RPMI8226 (cell line): ENCODE results near the gene ALX4.

Experiments
- DNase-seq: peaks from one replicate; pipeline ENCODE4 v3.0.0-alpha.2; 2015

ALX4 gene

GRCh38 chr11:44235765-44236201, 74.2 kb downstream of the ALX4 start:
- DNase-seq: no peak

- no peak for DNase-seq
Observed at GRCh38 chr11:44229624-44230023, 80.3 kb downstream of the ALX4 start.

- DNase-seq: no peak
Observed at GRCh38 chr11:44229098-44229497, 80.8 kb downstream of the ALX4 start.

- no peak for DNase-seq
Observed at GRCh38 chr11:44228379-44228778, 81.6 kb downstream of the ALX4 start.

- no peak for DNase-seq
Observed at GRCh38 chr11:44226945-44227344, 83.0 kb downstream of the ALX4 start.

- DNase-seq: no peak
Observed at GRCh38 chr11:44226490-44226889, 83.4 kb downstream of the ALX4 start.

- DNase-seq: no peak
Observed at GRCh38 chr11:44224867-44225501, 85.0 kb downstream of the ALX4 start.

- DNase-seq: no peak
Observed at GRCh38 chr11:44223238-44223637, 86.7 kb downstream of the ALX4 start.

GRCh38 chr11:44221992-44222391, 87.9 kb downstream of the ALX4 start:
- no peak for DNase-seq

- DNase-seq: no peak
Observed at GRCh38 chr11:44221456-44221855, 88.5 kb downstream of the ALX4 start.

- no peak for DNase-seq
Observed at GRCh38 chr11:44219830-44220796, 89.8 kb downstream of the ALX4 start.

- DNase-seq: no peak
Observed at GRCh38 chr11:44217432-44217831, 92.5 kb downstream of the ALX4 start.

- no peak for DNase-seq
Observed at GRCh38 chr11:44213148-44213547, 96.8 kb downstream of the ALX4 start.

- DNase-seq: no peak
Observed at GRCh38 chr11:44212128-44212527, 97.8 kb downstream of the ALX4 start.
